Measurements from ENCODE around the gene NDOR1.

NDOR1 gene

DNA sequence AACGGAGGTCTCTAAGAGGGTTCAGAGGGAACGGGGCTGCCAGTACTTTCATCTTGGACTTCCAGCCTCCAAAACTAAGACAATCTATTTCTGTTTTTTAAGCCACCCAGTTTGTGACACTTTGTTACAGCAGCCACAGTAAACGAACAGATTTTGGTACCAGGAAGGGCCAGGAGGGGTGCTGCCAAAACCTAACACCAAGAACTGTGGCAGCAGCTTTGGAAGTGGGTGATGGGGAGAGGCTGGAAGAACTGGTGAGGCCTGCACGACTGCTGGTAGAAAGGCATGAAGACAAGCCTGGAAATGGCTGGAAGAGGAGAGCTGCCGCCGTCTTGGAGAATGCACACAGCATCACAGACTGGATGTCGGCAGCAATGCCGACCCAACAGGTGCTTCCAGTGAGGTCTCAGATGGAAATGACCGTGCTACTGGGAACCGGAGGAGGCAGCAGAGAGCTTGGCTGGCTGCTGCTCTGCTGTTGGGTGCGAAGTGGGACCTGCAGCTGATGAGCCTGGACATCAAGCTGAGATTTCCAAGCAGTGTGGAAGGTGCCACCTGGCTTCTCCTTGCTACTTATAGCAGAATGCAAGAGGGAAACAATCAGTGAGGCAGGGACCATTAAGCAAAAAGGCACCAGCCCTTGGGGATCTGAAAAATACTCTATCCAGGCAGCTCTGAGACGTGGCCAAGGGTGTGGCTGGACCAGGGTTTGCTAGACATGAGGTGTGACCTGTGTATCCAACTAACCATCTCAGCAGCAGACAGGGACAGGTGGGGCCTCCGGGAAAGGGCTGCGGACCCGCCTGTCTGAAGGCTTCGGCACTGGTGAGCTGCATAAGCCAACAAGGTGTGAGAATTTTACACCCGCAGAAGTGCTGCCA is 29.0 kb upstream of the NDOR1 start:
- H3K27me3 ChIP-seq (ENCODE audit: control insufficient read depth in 1 of 2, insufficient read depth in 2 of 2, low read length in 2 of 2) = peaks cover 0 to 4% of the 10 kb centered on the region in 2 donors
- no peaks in the 10 kb centered on the region for H3K4me1 ChIP-seq (ENCODE audit: control insufficient read depth, insufficient read depth, low read length)
- no peak overlapping the region for H3K9ac ChIP-seq (ENCODE audit: low read length in 2 of 2)
- H3K36me3 ChIP-seq (ENCODE audit: control insufficient read depth in 2 of 2, insufficient read depth in 2 of 2, low read length in 2 of 2) = peaks cover 0 to 19% of the 10 kb centered on the region in 2 donors
- no peak overlapping the region for H3K27ac ChIP-seq (ENCODE audit: low read length)
- H3K4me3 ChIP-seq (ENCODE audit: low read length in 2 of 2) = no peak overlapping the region
- H3K9me3 ChIP-seq (ENCODE audit: control insufficient read depth in 2 of 2, low read length in 2 of 2) = no peaks in the 10 kb centered on the region

DNA sequence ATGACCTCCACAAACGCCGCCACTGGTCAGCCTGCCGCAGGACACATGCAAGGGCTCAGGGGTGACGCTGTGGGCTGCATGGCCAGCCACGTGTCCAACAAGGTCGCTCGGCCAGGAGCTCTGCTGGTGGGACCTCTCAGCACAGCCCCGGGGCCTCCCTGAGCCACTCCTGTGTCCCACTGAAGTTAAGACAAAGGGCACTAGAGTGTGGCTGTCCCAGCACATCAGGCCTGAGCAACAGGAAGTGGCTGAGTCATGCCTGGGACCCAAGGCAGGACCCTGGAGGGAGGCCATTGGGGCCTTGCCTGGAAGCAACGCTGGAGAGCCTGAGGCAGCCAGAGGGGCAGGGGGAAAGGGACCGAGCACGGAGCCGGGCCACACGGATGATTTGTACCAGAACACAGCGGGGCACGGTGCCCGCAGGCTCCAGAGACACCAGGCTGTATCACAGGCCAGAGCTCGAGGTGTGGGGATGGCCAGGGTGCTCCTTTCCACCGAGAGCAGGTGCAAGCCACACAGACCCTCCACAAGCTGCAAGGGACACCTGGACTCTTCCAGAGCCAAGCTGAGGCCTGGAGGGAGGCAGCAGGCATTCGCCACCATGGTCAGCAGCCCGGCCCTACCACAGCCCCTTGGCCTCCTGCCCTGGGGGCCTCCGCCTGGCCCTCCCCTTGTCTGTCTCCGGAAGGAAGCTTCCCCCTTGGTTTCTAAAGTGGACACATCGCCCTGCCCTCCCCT is 27.1 kb upstream of the NDOR1 start:
- no peak overlapping the region for H3K4me3 ChIP-seq (ENCODE audit: low read length in 2 of 2)
- H3K9me3 ChIP-seq (ENCODE audit: control insufficient read depth in 2 of 2, low read length in 2 of 2) = no peaks in the 10 kb centered on the region
- no peak overlapping the region for H3K9ac ChIP-seq (ENCODE audit: low read length in 2 of 2)
- no peak overlapping the region for H3K27ac ChIP-seq (ENCODE audit: low read length)
- peaks cover 0 to 2% of the 10 kb centered on the region in 2 donors for H3K27me3 ChIP-seq (ENCODE audit: control insufficient read depth in 1 of 2, insufficient read depth in 2 of 2, low read length in 2 of 2)
- peaks cover 5 to 32% of the 10 kb centered on the region in 2 donors for H3K36me3 ChIP-seq (ENCODE audit: control insufficient read depth in 2 of 2, insufficient read depth in 2 of 2, low read length in 2 of 2)
- no peaks in the 10 kb centered on the region for H3K4me1 ChIP-seq (ENCODE audit: control insufficient read depth, insufficient read depth, low read length)

- Histone ChIP-seq H3K27me3 (ENCODE audit: control insufficient read depth in 1 of 2, insufficient read depth in 2 of 2, low read length in 2 of 2) (peaks cover 0 to 2% of the 10 kb centered on the region in 2 donors), H3K9me3 (ENCODE audit: control insufficient read depth in 2 of 2, low read length in 2 of 2) (no peaks in the 10 kb centered on the region), H3K9ac (ENCODE audit: low read length in 2 of 2) (no peak overlapping the region), H3K4me1 (ENCODE audit: control insufficient read depth, insufficient read depth, low read length) (no peaks in the 10 kb centered on the region), H3K36me3 (ENCODE audit: control insufficient read depth in 2 of 2, insufficient read depth in 2 of 2, low read length in 2 of 2) (peaks cover 12 to 39% of the 10 kb centered on the region in 2 donors), H3K4me3 (ENCODE audit: low read length in 2 of 2) (no peak overlapping the region), H3K27ac (ENCODE audit: low read length) (no peak overlapping the region)
Observed at GRCh38 chr9:137178939-137179630, 26.4 kb upstream of the NDOR1 start.

GRCh38 chr9:137179761-137180160 is 25.7 kb upstream of the NDOR1 start:
- H3K9me3 ChIP-seq (ENCODE audit: control insufficient read depth in 2 of 2, low read length in 2 of 2) = no peaks in the 10 kb centered on the region
- H3K4me1 ChIP-seq (ENCODE audit: control insufficient read depth, insufficient read depth, low read length) = no peaks in the 10 kb centered on the region
- peaks cover 12 to 46% of the 10 kb centered on the region in 2 donors for H3K36me3 ChIP-seq (ENCODE audit: control insufficient read depth in 2 of 2, insufficient read depth in 2 of 2, low read length in 2 of 2)
- H3K27ac ChIP-seq (ENCODE audit: low read length) = no peak overlapping the region
- no peak overlapping the region for H3K4me3 ChIP-seq (ENCODE audit: low read length in 2 of 2)
- no peak overlapping the region for H3K9ac ChIP-seq (ENCODE audit: low read length in 2 of 2)
- H3K27me3 ChIP-seq (ENCODE audit: control insufficient read depth in 1 of 2, insufficient read depth in 2 of 2, low read length in 2 of 2) = no peaks in the 10 kb centered on the region

GRCh38 chr9:137180491-137180890 is 25.0 kb upstream of the NDOR1 start:
- peaks cover 2% of the 10 kb centered on the region for H3K4me1 ChIP-seq (ENCODE audit: control insufficient read depth, insufficient read depth, low read length)
- no peak overlapping the region for H3K4me3 ChIP-seq (ENCODE audit: low read length in 2 of 2)
- H3K36me3 ChIP-seq (ENCODE audit: control insufficient read depth in 2 of 2, insufficient read depth in 2 of 2, low read length in 2 of 2) = peaks cover 13 to 48% of the 10 kb centered on the region in 2 donors
- H3K9ac ChIP-seq (ENCODE audit: low read length in 2 of 2) = no peak overlapping the region
- H3K27ac ChIP-seq (ENCODE audit: low read length) = no peak overlapping the region
- no peaks in the 10 kb centered on the region for H3K27me3 ChIP-seq (ENCODE audit: control insufficient read depth in 1 of 2, insufficient read depth in 2 of 2, low read length in 2 of 2)
- H3K9me3 ChIP-seq (ENCODE audit: control insufficient read depth in 2 of 2, low read length in 2 of 2) = no peaks in the 10 kb centered on the region

- peaks cover 17 to 56% of the 10 kb centered on the region in 2 donors for H3K36me3 ChIP-seq (ENCODE audit: control insufficient read depth in 2 of 2, insufficient read depth in 2 of 2, low read length in 2 of 2)
- peaks cover 13% of the 10 kb centered on the region for H3K4me1 ChIP-seq (ENCODE audit: control insufficient read depth, insufficient read depth, low read length)
- H3K4me3 ChIP-seq (ENCODE audit: low read length in 2 of 2) = no peak overlapping the region
- no peak overlapping the region for H3K9ac ChIP-seq (ENCODE audit: low read length in 2 of 2)
- no peaks in the 10 kb centered on the region for H3K27me3 ChIP-seq (ENCODE audit: control insufficient read depth in 1 of 2, insufficient read depth in 2 of 2, low read length in 2 of 2)
- no peak overlapping the region for H3K27ac ChIP-seq (ENCODE audit: low read length)
- H3K9me3 ChIP-seq (ENCODE audit: control insufficient read depth in 2 of 2, low read length in 2 of 2) = no peaks in the 10 kb centered on the region
Observed at GRCh38 chr9:137181680-137182079, 23.8 kb upstream of the NDOR1 start.

DNA sequence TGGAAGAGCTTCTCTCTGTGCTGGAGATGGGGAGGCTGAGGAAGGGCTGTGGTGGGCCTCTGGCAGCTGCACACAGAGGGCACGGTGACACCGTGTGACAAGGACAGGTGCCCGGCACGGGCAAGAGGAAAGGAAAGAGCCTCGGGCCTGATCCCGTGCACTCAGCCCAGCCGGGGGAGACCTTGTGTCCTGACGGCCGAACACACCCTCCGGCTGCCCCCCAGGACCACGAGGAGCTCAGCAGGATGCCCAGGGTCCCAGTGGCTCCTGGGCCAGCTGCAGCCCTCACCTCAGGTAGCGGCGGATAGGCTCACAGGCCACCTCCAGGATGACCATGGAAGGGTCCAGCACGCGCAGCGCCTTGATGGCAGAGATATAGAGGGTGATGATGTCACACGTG is 22.7 kb upstream of the NDOR1 start:
- Histone ChIP-seq H3K27me3 (ENCODE audit: control insufficient read depth in 1 of 2, insufficient read depth in 2 of 2, low read length in 2 of 2) (no peaks in the 10 kb centered on the region), H3K9me3 (ENCODE audit: control insufficient read depth in 2 of 2, low read length in 2 of 2) (no peaks in the 10 kb centered on the region), H3K4me1 (ENCODE audit: control insufficient read depth, insufficient read depth, low read length) (peaks cover 24% of the 10 kb centered on the region), H3K4me3 (ENCODE audit: low read length in 2 of 2) (no peak overlapping the region), H3K9ac (ENCODE audit: low read length in 2 of 2) (no peak overlapping the region), H3K36me3 (ENCODE audit: control insufficient read depth in 2 of 2, insufficient read depth in 2 of 2, low read length in 2 of 2) (peaks cover 20 to 60% of the 10 kb centered on the region in 2 donors), H3K27ac (ENCODE audit: low read length) (no peak overlapping the region)

- peaks cover 20 to 60% of the 10 kb centered on the region in 2 donors for H3K36me3 ChIP-seq (ENCODE audit: control insufficient read depth in 2 of 2, insufficient read depth in 2 of 2, low read length in 2 of 2)
Observed at GRCh38 chr9:137183980-137184595, 21.4 kb upstream of the NDOR1 start.

GRCh38 chr9:137184881-137185660 is 20.4 kb upstream of the NDOR1 start:
- H3K4me1 ChIP-seq (ENCODE audit: control insufficient read depth, insufficient read depth, low read length) = peaks cover 39% of the 10 kb centered on the region
- no peak overlapping the region for H3K4me3 ChIP-seq (ENCODE audit: low read length in 2 of 2)
- H3K9me3 ChIP-seq (ENCODE audit: control insufficient read depth in 2 of 2, low read length in 2 of 2) = no peaks in the 10 kb centered on the region
- H3K27ac ChIP-seq (ENCODE audit: low read length) = no peak overlapping the region
- no peak overlapping the region for H3K9ac ChIP-seq (ENCODE audit: low read length in 2 of 2)
- H3K27me3 ChIP-seq (ENCODE audit: control insufficient read depth in 1 of 2, insufficient read depth in 2 of 2, low read length in 2 of 2) = no peaks in the 10 kb centered on the region
- H3K36me3 ChIP-seq (ENCODE audit: control insufficient read depth in 2 of 2, insufficient read depth in 2 of 2, low read length in 2 of 2) = peaks cover 23 to 51% of the 10 kb centered on the region in 2 donors

More at GRCh38 chr9:137183980-137184595, 21.4 kb upstream of the NDOR1 start:
- H3K9me3 ChIP-seq (ENCODE audit: control insufficient read depth in 2 of 2, low read length in 2 of 2) = no peaks in the 10 kb centered on the region
- H3K4me1 ChIP-seq (ENCODE audit: control insufficient read depth, insufficient read depth, low read length) = peaks cover 29% of the 10 kb centered on the region
- no peak overlapping the region for H3K27ac ChIP-seq (ENCODE audit: low read length)
- H3K4me3 ChIP-seq (ENCODE audit: low read length in 2 of 2) = no peak overlapping the region
- H3K9ac ChIP-seq (ENCODE audit: low read length in 2 of 2) = no peak overlapping the region
- no peaks in the 10 kb centered on the region for H3K27me3 ChIP-seq (ENCODE audit: control insufficient read depth in 1 of 2, insufficient read depth in 2 of 2, low read length in 2 of 2)
